HUDEP-2 (cell line): ENCODE measurements around the gene NRIP2.

ENCODE experiments used
- DNase-seq, 76 experiments: peaks; one replicate each; lab custom pipeline; 2025; ENCODE audit not compliant: unreplicated experiment in 76 of 76; lab: John Stamatoyannopoulos, UW

NRIP2 gene

DNA sequence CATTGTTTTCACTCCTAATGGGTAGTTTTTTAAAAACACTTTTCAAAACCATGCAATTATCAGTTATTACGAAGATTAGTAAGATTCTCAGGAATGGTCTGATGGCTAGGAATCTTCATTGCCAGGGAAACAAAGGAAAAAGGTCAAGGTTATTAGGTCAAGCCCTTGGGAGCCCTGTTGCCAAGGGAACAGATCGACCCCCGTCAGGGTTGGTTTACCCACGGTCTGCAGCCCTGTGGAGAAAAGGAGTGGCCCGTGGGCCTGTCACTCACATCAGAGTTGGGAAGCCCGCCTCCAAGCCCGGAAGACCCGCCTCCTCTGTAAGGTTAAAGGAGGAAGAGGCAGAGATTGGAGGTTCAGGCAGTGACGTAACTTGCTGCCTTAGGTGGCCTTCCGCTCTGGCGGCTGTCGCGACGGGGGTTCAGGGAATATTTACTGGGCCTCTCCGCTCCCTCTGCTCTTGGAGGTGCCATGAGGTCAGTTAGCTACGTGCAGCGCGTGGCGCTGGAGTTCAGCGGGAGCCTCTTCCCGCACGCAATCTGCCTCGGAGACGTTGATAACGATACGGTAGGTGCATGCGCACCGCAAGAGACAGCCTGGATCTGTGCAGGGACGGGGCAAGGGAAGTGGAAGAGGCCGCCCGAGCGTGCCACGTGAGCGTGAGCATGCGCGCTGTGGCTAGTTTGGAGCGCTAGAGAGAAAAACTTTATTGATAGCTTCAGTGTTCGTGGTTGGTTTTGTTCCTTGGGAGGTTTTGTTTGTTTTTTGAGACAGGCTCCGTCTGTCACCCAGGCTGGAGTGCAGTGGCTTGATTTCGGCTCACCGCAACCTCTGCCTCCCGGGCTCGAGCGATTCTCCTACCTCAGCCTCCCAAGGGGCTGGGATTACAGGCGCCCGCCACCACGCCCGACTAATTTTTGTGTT, 22.3 kb downstream of the NRIP2 start, which contains the start of gene ITFG2:
TSS of gene ITFG2 (plus strand) at position 379 of the 924 bp plus-strand sequence. CDS start at position 472, 93 bp downstream.
- peak; percentile 25 to 99 (median 95) for DNase-seq

DNA sequence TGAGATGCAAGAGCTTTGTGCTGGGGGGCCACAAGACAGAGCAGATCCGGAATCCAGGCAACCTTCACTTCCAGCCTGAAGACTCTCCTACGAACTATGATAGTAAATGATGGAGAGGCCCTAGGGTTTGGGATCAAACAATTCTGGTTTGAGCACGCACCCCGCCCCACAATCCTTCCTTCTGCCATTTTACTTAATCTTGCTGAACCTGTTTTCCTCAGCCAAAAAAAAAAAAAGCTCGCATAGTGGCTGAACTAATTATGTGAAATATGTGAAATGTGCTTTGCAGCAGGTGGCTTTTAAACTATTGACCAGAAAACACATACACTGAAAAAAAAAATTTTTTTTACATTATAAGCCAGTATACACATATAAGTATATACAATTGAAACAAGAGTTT, 23.0 kb downstream of the NRIP2 start:
- no peak for DNase-seq

DNA sequence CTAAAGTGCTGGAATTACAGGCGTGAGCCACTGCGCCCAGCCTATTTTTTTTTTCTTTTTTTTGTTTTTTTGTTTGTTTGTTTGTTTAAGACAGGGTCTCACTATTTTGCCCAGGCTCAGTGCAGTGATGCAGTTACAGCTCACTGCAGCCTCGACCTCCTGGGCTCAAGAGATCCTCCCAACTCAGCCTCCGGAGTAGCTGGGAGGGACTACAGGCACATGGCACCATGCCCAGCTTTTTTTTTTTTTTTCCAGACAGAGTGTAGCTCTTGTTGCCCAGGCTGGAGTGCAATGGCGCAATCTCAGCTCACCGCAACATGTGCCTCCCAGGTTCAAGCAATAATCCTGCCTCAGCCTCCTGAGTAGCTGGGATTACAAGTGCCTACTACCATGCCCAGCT, 28.1 kb downstream of the NRIP2 start:
- peak in 1 of 76 experiments; percentile 0 for DNase-seq

DNA sequence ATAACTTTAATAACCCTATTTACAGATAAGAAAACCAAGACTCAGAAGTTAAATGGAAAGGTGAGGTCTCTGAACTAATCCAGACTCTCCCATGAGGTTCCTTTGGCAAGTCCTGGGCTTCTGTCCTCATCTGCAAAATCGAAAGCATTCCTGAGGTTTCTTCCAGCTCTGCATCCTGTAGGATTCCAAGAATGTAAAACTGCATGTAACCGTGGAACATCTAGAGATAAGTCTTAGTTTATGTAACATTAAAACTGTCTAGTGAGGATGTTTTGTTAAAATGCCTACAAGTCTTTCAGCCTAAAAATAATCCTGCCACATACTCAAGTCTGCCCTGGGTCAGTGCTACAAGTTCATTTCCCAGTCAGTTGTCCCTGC, 29.7 kb downstream of the NRIP2 start:
- DNase-seq: no peak

DNA sequence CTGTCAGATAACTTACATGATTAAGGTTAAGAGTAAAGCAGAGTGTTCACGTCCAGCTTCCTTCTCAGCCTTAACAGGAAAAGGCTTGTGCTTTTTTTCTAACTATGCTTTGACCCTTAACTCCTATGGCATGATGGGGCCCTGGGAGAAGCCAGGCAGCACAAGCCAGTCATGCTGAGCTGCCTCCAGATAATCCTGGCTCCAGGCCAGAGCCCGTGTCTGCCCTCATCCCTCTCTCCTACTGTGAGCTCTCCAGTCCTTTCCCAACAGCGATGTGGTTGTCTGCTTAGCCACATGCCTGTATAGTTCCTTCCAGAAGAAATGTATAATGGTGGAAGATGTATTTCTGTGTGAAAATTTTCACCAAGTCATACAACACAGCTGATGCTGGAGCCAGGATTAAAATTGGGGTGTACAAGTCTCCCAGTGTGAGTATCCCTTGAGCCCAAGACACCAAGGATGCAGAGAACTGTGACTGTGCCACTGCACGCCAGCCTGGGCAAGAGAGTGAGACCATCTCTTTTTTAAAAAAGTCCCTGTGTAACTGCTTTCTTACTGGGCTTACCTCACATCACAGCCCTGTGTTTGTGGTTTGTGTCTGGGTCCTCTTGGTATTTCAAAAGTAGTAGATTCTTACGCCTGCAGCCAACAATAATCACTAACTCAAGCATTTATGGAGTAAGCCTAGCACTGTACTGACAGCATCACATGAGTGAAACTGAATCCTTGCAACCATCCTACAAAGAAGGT, 30.3 kb downstream of the NRIP2 start:
- DNase-seq: peak in 7 of 76 experiments; percentile 2 to 32 (median 9)

DNA sequence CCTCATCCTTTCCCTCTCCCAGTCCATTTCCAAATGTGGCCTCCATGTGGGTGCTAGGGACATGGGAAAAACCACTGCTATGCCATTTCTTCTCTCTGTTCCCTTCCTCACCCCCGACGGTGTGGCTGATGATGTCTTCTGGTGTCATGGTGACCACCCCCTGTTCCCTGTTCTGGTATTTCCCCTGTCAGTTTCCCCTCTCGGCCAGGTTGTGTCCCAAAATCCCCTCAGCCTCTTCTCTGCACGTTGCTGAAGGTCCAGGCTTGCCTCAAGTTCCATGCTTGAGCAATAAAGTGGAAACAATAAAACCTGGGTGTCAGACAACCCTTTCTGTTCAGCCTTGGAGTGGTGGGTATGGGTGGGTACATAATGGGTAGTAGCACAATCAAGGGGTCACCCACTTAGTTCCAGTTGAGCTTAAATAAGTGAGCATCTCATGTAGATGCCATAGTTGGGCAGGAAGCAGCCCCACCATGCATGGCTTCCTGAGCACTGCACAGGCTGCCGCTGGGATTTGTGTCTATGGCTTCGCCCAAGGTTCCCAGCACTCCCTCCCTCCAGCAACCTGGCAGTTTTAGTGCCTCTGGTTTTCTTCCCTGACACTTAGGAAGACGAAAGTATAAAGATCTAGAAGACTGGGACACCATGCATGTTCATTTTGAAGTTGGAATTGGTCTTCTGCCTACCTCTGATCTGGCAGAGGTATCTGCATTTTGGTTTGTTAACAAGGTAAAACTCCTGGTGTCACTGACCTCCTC, 31.0 kb downstream of the NRIP2 start:
- DNase-seq: no peak

DNA sequence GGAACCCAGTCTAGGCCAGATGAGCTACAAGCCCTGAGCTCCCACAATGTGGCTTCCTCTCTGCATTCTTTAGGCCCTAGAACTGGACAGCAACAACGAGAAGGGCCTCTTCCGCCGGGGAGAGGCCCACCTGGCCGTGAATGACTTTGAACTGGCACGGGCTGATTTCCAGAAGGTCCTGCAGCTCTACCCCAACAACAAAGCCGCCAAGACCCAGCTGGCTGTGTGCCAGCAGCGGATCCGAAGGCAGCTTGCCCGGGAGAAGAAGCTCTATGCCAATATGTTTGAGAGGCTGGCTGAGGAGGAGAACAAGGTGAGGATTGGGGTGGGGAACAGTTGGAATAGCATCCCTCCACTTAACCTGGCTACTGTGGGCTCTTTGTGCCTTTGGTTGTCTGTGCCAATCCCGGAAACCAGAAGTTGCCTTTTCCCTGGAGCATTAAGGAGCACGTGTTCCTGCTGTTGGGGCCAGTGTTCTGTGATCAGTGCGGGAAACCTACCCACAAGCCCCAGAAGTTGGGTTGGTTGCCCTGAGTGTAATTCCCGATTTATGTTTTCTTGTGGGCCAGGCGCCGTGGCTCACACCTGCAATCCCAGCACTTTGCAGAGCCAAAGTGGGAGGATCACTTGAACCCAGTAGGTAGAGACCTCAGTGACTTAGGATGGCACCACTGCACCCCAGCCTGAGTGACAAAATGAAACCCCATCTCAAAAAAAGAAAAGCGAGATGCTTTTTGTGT, 33.6 kb downstream of the NRIP2 start:
- no peak for DNase-seq

DNA sequence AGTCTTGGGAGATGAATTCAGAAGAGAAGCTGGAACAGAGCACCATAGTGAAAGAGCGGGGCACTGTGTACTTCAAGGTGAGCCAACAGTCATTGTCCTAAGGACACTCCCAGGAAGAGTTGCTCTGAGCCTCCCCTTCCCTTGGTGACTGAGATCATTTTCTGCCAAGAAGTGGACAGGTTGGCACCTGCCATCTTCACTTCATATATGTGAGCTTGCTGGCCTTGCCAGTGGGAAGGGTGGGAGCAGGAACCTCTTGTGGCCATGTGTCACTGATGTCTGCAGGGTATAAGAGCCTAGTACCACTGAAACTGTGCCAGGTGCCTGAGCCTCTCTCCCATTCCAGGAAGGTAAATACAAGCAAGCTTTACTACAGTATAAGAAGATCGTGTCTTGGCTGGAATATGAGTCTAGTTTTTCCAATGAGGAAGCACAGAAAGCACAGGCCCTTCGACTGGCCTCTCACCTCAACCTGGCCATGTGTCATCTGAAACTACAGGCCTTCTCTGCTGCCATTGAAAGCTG, 34.7 kb downstream of the NRIP2 start:
- DNase-seq: no peak

DNA sequence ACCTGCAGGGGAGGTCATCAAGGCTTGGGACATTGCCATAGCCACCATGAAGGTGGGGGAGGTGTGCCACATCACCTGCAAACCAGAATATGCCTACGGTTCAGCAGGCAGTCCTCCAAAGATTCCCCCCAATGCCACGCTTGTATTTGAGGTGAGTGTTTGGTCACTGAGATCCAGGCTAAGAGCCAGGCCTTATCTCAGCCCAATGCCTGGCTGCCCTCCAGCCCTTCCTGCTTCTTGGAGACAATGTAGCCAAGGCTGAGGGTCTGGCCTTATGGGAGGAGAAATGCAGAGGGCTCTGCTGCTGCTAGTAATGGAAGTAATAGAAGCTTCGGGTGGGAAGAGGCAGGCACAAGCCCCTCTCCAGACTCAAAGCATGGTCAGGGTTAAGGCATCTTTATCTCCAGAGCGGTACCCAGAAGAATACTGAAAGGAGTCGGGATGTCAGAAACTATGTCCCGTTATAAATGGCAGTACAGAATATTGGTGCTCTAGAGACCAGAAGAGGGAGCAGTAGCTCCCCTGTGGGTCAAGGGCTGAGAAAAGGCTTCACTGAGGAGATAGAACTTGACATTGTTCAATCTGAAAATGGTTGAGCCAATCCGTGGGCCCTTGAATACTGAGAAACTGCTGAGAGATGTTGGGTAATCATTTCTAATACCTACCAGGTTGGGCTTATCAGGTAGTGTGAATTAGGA, 37.0 kb downstream of the NRIP2 start:
- DNase-seq: peak in 11 of 76 experiments; percentile 6 to 21 (median 13)

DNA sequence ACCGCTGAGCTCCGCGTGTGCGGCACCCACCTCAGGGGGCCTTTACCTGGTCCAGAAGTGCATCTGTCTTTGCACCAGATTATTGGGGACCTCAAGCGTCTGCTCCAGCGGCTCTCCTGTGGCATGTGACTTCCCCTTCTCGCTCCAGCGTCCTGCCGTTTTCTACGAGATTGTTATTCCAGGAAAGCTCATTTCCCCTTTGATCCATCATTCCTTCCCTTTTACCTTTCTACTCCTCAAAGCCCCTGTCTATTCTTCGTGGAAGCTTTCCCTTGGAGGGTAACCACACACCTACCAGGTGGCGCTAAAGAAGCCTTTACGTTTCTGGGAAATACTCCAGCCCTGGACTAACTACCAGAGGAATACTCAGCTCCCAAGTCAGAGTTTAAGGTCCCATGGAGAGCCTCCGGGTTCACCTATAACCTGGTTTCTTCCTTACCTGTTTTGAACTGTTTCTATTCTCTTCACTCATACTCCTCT, 38.6 kb downstream of the NRIP2 start:
- no peak for DNase-seq

DNA sequence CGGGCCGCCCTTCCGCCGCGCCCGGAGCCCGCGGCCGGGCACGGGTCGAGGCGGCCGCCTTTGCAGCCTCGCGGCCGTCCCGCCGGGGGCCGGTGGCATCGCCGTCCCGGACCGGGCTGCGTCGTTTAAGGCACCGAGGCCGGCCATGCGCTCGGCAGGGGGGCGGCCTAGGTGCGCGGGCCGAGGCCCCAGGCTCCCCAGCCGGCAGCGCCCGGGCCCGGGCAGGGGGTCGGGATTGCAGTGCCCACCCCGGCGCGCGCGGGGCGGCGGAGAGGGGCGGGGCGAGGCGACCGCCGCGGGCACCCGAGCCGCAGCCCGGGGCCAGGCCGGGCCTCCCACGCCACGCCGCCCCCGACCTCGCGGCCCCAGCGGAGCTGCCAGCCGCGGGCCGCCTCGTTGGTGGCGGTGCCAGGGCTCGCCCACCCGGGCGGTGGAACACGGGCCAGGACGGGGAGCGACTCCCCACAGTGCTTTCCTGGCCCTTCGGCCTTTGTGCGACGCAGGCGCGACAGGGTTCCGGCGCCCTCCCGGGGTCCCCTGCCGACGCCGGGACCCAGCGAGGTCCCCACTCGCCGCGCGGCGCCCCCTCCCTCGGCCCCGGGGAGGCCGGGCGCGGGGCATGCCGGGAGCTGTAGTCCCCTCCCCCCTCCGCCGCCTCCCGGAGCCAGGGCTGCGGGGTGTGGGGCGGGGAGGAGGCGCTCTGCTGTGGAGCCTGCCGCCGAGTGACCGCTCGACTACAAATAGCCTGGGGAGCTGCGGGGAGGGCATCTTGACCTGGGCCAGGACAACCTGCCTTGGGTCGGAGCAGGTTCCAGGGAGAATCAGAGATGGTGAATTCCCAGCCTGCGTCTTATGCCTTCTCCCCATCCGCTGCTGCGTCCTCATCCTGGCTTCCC, 39.3 kb downstream of the NRIP2 start:
- DNase-seq: peak in 55 of 76 experiments; percentile 1 to 70 (median 44)

DNA sequence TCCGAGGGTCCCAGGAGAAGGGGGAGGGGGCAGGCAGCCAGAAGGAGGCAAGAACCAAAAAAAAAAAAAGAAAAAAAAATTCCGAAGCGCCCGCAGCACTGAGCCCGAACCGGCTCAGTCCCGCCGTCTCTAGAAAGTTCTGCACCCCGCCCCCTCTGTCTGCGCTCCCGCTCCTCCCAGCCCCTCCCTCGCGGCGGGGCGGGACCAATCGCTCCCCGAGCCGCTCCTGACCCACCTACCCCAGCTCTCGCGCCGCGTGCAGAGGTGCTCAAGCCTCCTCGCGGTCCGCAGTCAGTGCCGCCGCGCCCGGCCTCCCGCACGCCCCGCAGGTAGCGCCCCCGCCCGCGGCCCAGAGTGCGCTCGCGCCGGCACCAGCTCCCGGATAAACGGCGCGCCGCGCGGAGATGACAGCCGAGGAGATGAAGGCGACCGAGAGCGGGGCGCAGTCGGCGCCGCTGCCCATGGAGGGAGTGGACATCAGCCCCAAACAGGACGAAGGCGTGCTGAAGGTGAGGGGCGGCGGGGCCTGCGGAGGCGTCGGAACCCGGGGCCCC, 40.0 kb downstream of the NRIP2 start, which contains the start of gene FKBP4:
TSS of gene FKBP4 (plus strand) at position 235 of the 554 bp plus-strand sequence. CDS start at position 405, 170 bp downstream.
- DNase-seq: peak in 74 of 76 experiments; percentile 36 to 92 (median 80)

DNA sequence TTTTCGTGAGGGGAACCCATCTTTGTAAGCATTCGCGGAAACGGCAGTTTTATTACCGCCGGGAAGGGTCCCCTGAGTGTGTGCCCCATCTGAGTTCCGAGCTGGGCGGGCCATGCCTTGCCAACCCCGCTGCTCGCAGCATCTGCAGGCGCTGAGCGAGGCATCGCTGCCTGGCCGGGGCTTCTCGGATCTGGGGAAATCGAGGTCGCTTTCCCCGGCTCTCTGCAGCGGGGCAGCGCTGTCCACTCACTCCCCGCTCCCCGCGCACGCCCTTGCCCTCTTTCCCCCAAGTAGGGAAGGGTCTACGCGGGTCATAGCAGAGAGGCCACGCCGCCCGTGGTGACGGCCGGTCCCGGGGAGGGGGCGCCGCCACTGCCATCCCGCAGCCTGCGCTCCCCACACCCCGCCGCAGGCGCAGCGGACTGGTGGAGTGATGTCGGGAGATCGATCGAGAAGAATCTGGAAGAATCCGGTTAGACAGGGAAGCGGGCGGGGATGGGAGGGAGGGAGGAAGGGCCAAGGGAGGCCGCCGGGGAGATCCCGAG, 40.6 kb downstream of the NRIP2 start:
- DNase-seq: peak in 1 of 76 experiments; percentile 53

DNA sequence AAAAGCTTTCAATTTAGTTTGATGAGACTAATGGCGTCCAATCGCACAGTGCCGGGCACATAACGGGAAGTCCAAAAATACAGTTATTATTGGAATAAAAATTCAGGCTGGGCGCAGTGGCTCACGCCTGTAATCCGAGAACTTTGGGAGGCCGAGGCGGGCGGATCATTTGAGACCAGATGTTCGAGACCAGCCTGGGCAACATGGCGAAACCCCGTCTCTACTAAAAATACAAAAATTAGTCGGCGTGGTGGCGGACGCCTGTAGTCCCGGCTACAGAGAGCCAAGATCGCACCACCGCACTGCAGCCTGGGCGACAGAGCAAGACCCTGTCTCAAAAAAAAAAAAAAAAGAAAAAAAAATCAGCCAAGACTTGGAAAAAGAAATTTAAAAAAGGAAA, 41.3 kb downstream of the NRIP2 start:
- no peak for DNase-seq

DNA sequence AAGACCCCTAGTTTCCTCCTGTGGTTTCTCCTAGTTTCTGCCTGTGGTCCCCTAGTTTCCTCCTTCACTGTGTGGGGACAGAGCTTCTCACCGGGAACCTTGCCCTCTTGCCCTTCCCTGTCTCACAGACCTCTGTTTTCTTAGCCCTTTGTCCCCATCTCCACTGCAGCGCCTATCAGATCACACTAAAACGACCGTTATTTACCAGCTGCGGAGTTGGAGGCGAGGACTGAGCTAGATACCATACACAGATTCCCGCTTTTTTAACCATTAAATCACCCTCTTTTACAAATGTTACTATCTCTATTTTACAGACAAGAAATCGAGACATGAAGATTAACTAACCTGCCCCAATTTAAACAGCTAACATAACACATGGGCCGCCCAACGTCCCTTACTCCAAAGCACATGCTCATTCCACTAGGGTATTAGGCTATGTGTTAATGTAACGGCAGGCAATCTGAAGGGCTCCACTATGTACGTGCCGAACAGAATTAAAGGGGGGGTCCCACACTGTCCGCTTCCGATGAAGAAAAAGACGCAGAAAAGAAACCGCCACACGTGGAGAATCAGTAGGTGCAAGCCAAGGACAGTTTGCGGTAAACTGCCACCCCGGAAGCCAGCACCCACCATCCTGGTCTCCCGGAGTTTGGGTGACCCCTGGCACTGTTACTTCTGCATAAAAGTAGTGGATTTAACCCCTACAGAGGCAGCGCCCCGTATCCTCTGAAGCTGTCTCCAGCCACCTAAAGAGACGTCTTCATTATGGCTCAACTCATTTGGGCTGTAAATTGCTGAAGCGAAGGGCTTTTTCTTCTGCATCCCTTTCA, 41.9 kb downstream of the NRIP2 start:
- peak in 8 of 76 experiments; percentile 7 to 51 (median 22) for DNase-seq

DNA sequence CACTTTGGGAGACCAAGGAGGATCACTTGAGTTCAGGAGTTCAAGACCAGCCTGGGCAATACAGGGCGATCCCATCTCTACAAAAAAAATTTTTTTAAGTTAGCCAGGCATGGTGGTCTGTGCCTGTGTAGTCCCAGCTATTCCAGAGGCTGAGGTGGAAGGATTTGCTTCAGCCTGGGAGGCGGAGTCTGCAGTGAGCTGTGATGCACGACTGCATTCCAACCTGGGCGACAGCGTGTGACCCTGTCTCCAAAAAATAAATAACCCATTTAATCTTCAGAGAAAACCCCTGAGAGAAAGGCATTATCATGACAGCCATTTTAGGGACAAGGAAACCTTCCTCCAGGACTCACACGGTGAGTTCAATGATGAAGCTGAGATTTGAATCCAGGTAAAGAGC, 43.7 kb downstream of the NRIP2 start:
- no peak for DNase-seq

DNA sequence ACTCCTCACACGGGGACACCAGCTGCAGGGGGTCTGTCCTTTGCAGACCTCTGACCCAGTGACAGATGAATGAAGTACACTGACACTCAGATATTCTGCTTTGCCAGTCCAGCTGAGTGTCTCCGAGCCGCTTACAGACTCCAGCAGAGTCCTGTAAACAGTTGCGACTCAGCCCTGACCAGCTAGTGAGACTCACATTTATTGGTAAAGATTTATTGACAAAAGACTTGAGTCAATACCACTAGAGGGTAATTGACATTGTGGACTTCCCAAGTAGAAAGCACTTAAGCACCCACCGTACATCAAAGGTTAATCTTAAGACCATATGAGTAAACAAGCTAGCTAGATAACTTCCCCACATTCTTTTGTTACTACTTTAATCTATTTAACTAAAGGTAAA, 49.8 kb downstream of the NRIP2 start:
- no peak for DNase-seq
